Prostate gland (tissue), 2 donors: ENCODE results near the gene ISCU. TPM values are rescaled to one million over a fixed set of nuclear protein-coding genes. Genes with fewer than 3 reads are reported as not detected.

Experiments used
- DNase-seq: peaks from one replicate; pipeline ENCODE4 v3.0.0-alpha.2; 2019; ENCODE audit warnings: low spot score
- H3K27ac ChIP-seq, 2 donors: fragments of 200-600 bp; sonication (generic); 2 replicates each; pipeline ENCODE4 v1.5.1; 2017 to 2019
- H3K27me3 ChIP-seq: fragments of 200-600 bp; sonication (generic); replicated peaks from 2 replicates; pipeline ENCODE4 v1.5.1; 2019; ENCODE audit not compliant: insufficient read depth
- H3K36me3 ChIP-seq, 2 donors: fragments of 200-600 bp; sonication (generic); 1 replicate in 1 of 2; 2 replicates in 1 of 2; pipeline versions ENCODE4 v1.5.1 to v1.8.1; 2017 to 2019
- H3K4me1 ChIP-seq: fragments of 200-600 bp; sonication (generic); replicated peaks from 2 replicates; pipeline ENCODE4 v1.5.1; 2019
- H3K4me3 ChIP-seq, 2 donors: fragments of 200-600 bp; sonication (generic); 2 replicates each; pipeline ENCODE4 v1.5.1; 2017 to 2019
- H3K9me3 ChIP-seq: fragments of 200-600 bp; sonication (generic); 2 replicates; pipeline ENCODE4 v1.5.1; 2017
- CTCF ChIP-seq, 4 experiments: fragments of 200-600 bp in 2 of 4; fragments of 450-650 bp in 2 of 4; sonication (generic) in 2 of 4; IDR thresholded peaks; 1 replicate in 3 of 4; 2 replicates in 1 of 4; pipeline ENCODE4 v1.5.1; 2016 to 2019; ENCODE audit warnings: antibody characterized with exemption in 4 of 4, mild to moderate bottlenecking in 2 of 4, moderate library complexity in 2 of 4
- POLR2A ChIP-seq: fragments of 450-650 bp; IDR thresholded peaks from one replicate; pipeline ENCODE4 v1.6.1; 2016; ENCODE audit warnings: antibody characterized with exemption, mild to moderate bottlenecking
- POLR2AphosphoS5 ChIP-seq: sonication (generic); formaldehyde crosslinking; IDR thresholded peaks from one replicate; pipeline ENCODE4 v1.6.1; 2017; ENCODE audit warnings: antibody characterized with exemption
- WGBS: methylation state at CpG from one replicate; pipeline ENCODE4 v1.1.5; 2018; 5-methylcytosine and 5-hydroxymethylcytosine counted together
- intact Hi-C: fragments of 100-400 bp; cut with DNase I; formaldehyde crosslinking; loops from one replicate; pipeline ENCODE4 v1.14.2; 2022
- total RNA-seq, 2 donors: library from RNA; depleted of rRNA; stranded (reverse); fragments of >200 nt; gene quantifications; one replicate each; pipeline ENCODE4 v1.1.0, GENCODE V29; 2016

The ISCU gene
- total RNA-seq, 2 donors from 2014 or later: 170 to 203 TPM

- Histone ChIP-seq H3K36me3 (peaks cover 4 to 21% of the 10 kb centered on the region in 2 donors), H3K27me3 (no peaks in the 10 kb centered on the region), H3K4me1 (no peaks in the 10 kb centered on the region), H3K9me3 (no peaks in the 10 kb centered on the region), H3K27ac (no peak overlapping the region), H3K4me3 (no peak overlapping the region)
- intact Hi-C loops: no loop called here
- WGBS: 91% methylated on average over 9 of the region's 9 CpGs
- TF ChIP-seq POLR2A: no peak
- TF ChIP-seq CTCF (IDR thresholded peaks at IDR 0.05): no peak
- TF ChIP-seq POLR2AphosphoS5: no peak
- DNase-seq: no peak
These were observed 32.2 kb upstream of the ISCU start for GRCh38 chr12:108530161-108530560.

- intact Hi-C loops: no loop called here
- Histone ChIP-seq H3K4me3 (no peak overlapping the region), H3K4me1 (no peaks in the 10 kb centered on the region), H3K9me3 (no peaks in the 10 kb centered on the region), H3K27me3 (no peaks in the 10 kb centered on the region), H3K36me3 (peaks cover 0 to 9% of the 10 kb centered on the region in 2 donors), H3K27ac (no peak overlapping the region)
- 83% methylated on average over 15 of the region's 15 CpGs for WGBS
- DNase-seq: no peak
- no peak for TF ChIP-seq POLR2AphosphoS5
- no peak for TF ChIP-seq CTCF (IDR thresholded peaks at IDR 0.05)
- no peak for TF ChIP-seq POLR2A
These were observed 30.2 kb upstream of the ISCU start for GRCh38 chr12:108531929-108532848.

- 63% methylated on average over 6 of the region's 6 CpGs for WGBS
- Histone ChIP-seq H3K4me1 (no peaks in the 10 kb centered on the region), H3K27me3 (no peaks in the 10 kb centered on the region), H3K36me3 (no peaks in the 10 kb centered on the region), H3K9me3 (no peaks in the 10 kb centered on the region), H3K4me3 (no peak overlapping the region), H3K27ac (no peak overlapping the region)
- DNase-seq: no peak
- intact Hi-C loops: no loop called here
- TF ChIP-seq POLR2A: no peak
- no peak for TF ChIP-seq CTCF (IDR thresholded peaks at IDR 0.05)
- no peak for TF ChIP-seq POLR2AphosphoS5
These were observed 24.2 kb upstream of the ISCU start for GRCh38 chr12:108538146-108538545.

- no peaks in the 10 kb centered on the region for H3K36me3 ChIP-seq
- H3K9me3 ChIP-seq: no peaks in the 10 kb centered on the region
- no peaks in the 10 kb centered on the region for H3K4me1 ChIP-seq
- no peaks in the 10 kb centered on the region for H3K27me3 ChIP-seq
- H3K27ac ChIP-seq: no peak overlapping the region
- no peak for DNase-seq
- TF ChIP-seq POLR2AphosphoS5: no peak
- TF ChIP-seq POLR2A: no peak
- TF ChIP-seq CTCF (IDR thresholded peaks at IDR 0.05): no peak
- intact Hi-C loops: no loop called here
- H3K4me3 ChIP-seq: no peak overlapping the region
- 83% methylated on average over 10 of the region's 10 CpGs for WGBS
These were observed 23.7 kb upstream of the ISCU start for GRCh38 chr12:108538616-108539195.

- Histone ChIP-seq H3K36me3 (no peaks in the 10 kb centered on the region), H3K27ac (no peak overlapping the region), H3K9me3 (no peaks in the 10 kb centered on the region), H3K27me3 (no peaks in the 10 kb centered on the region), H3K4me3 (no peak overlapping the region), H3K4me1 (no peaks in the 10 kb centered on the region)
- intact Hi-C loops: no loop called here
- WGBS: 75% methylated on average over 4 of the region's 4 CpGs
- TF ChIP-seq POLR2A (no peak), CTCF (IDR thresholded peaks at IDR 0.05) (no peak), POLR2AphosphoS5 (no peak)
- no peak for DNase-seq
These were observed 20.1 kb upstream of the ISCU start for GRCh38 chr12:108542320-108542719.
